Stimulated activated CD8-positive, alpha-beta memory T cell treated with anti-CD3 and anti-CD28 coated beads, Interleukin-15, amount 100 ng/mL, for 1 hour (primary cell): ENCODE measurements around the gene CFAP410.
"Not testable (repeated sequence)": the region's sequence is repeated elsewhere in the genome, so short reads cannot be mapped to it uniquely, and the experiment has no call there.

Source experiments
- DNase-seq: peaks from one replicate; pipeline ENCODE4 v3.0.0-alpha.2; 2020; ENCODE audit warnings: low read depth

CFAP410 gene

GRCh38 chr21:44316277-44316900 is 22.8 kb downstream of the CFAP410 start:
- no peak for DNase-seq

GRCh38 chr21:44315691-44316203 is 23.4 kb downstream of the CFAP410 start:
- no peak for DNase-seq

GRCh38 chr21:44314561-44314960 is 24.6 kb downstream of the CFAP410 start:
- DNase-seq = no peak

- no peak for DNase-seq
These were observed 25.1 kb downstream of the CFAP410 start for GRCh38 chr21:44314128-44314527.

GRCh38 chr21:44313451-44313850 is 25.7 kb downstream of the CFAP410 start:
- DNase-seq = no peak

- DNase-seq = no peak
These were observed 26.5 kb downstream of the CFAP410 start for GRCh38 chr21:44312716-44313115.

- no peak for DNase-seq
These were observed 27.1 kb downstream of the CFAP410 start for GRCh38 chr21:44312089-44312488.

GRCh38 chr21:44310628-44311507 is 28.3 kb downstream of the CFAP410 start:
- DNase-seq = no peak

- no peak for DNase-seq
These were observed 32.1 kb downstream of the CFAP410 start for GRCh38 chr21:44306936-44307704.

GRCh38 chr21:44305691-44306090 is 33.5 kb downstream of the CFAP410 start:
- DNase-seq = no peak

GRCh38 chr21:44304877-44305293 is 34.3 kb downstream of the CFAP410 start:
- DNase-seq = no peak

GRCh38 chr21:44304011-44304616 is 35.1 kb downstream of the CFAP410 start:
- DNase-seq = no peak

- no peak for DNase-seq
These were observed 35.7 kb downstream of the CFAP410 start for GRCh38 chr21:44303490-44303981.

GRCh38 chr21:44302573-44303401 is 36.4 kb downstream of the CFAP410 start:
- DNase-seq = not testable (repeated sequence)

GRCh38 chr21:44301961-44302406 is 37.2 kb downstream of the CFAP410 start:
- DNase-seq = no peak

- no peak for DNase-seq
These were observed 38.0 kb downstream of the CFAP410 start for GRCh38 chr21:44301141-44301540.

- no peak for DNase-seq
These were observed 38.8 kb downstream of the CFAP410 start for GRCh38 chr21:44300262-44300959.

- no peak for DNase-seq
These were observed 39.5 kb downstream of the CFAP410 start, which contains the start of gene PFKL for GRCh38 chr21:44299458-44300261. Gene PFKL (plus strand): TSS chr21:44300053. CDS start chr21:44300106, 53 bp downstream.

- no peak for DNase-seq
These were observed 40.1 kb downstream of the CFAP410 start for GRCh38 chr21:44299085-44299457.
